Measurements from ENCODE around the gene WFDC1. TPM values are rescaled to one million over a fixed set of nuclear protein-coding genes. Genes with fewer than 3 reads are reported as not detected.

WFDC1 gene, protein sequence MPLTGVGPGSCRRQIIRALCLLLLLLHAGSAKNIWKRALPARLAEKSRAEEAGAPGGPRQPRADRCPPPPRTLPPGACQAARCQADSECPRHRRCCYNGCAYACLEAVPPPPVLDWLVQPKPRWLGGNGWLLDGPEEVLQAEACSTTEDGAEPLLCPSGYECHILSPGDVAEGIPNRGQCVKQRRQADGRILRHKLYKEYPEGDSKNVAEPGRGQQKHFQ
- 2.0 TPM for polyA plus RNA-seq (2013, experiment 1 of 2)
- polyA plus RNA-seq (2013, experiment 2 of 2), result 1.8 TPM

GRCh38 chr16:84294531-84295142 is at the start of gene WFDC1:
Gene WFDC1 (plus strand): TSS chr16:84294878. CDS start chr16:84294972, 94 bp downstream.
- H3K36me3 ChIP-seq (ENCODE audit: control insufficient read depth, insufficient read depth, low read length), result no peaks in the 10 kb centered on the region
- H3K27ac ChIP-seq (ENCODE audit: low read depth, low read length, severe bottlenecking), result no peak within 1 kb of the TSS
- peaks cover 6% of the 10 kb centered on the region for H3K4me1 ChIP-seq (ENCODE audit: control insufficient read depth, insufficient read depth, low read length, poor library complexity, severe bottlenecking)
- WGBS, 2 experiments (ENCODE audit: insufficient coverage in 2 of 2), result 48 to 52% methylated on average over 22 to 26 of the region's 29 CpGs
- no peaks in the 10 kb centered on the region for H3K9me3 ChIP-seq (ENCODE audit: control insufficient read depth, low read length)
- no peak within 1 kb of the TSS for H3K4me3 ChIP-seq (ENCODE audit: extremely low read depth, insufficient read depth, low read length, poor library complexity, severe bottlenecking)

DNA sequence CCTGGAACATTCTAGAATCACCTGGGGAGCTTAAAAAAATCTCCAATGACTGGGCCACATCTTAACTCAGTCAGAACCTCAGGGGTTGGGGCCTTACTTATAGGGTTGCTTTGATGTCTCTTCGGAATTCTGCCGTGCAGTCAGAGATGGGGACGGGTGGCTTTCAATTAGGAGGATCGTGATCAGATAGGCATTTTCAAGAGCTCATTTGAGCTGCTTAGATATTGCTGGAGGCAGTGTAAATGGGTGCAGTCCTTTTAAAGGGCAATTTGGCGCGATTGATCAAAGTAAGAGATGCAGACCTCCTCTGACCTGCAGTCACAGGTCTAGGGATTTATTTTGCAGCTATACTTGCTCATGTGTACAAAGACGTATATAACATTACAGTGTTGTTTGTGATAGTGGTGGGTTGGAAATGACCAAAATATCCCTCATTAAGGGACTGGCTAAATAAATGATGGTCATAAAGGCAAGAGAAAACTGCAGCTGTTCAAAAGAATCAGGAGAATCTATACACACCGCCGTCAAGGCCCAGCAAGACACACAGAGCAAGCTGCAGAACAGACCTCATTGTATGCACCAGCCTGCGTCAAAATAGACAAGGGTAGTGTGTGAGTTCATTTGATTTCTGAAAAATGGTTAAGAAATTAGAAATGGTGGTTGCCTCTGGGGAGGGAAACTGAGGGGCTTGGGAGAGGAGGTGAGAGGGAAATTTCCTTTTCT is 48.6 kb upstream of the WFDC1 start:
- WGBS, 2 experiments (ENCODE audit: insufficient coverage in 2 of 2), result 90 to 95% methylated on average over 9 of the region's 10 CpGs
- H3K27ac ChIP-seq (ENCODE audit: low read depth, low read length, severe bottlenecking), result no peak overlapping the region

GRCh38 chr16:84246679-84247077 is 48.0 kb upstream of the WFDC1 start:
- H3K4me1 ChIP-seq (ENCODE audit: control insufficient read depth, insufficient read depth, low read length, poor library complexity, severe bottlenecking), result no peaks in the 10 kb centered on the region
- H3K27ac ChIP-seq (ENCODE audit: low read depth, low read length, severe bottlenecking), result no peak overlapping the region
- no peaks in the 10 kb centered on the region for H3K36me3 ChIP-seq (ENCODE audit: control insufficient read depth, insufficient read depth, low read length)
- 96 to 100% methylated on average over 1 to 4 of the region's 5 CpGs for WGBS, 2 experiments (ENCODE audit: insufficient coverage in 2 of 2)
- no peaks in the 10 kb centered on the region for H3K9me3 ChIP-seq (ENCODE audit: control insufficient read depth, low read length)
- no peak overlapping the region for H3K4me3 ChIP-seq (ENCODE audit: extremely low read depth, insufficient read depth, low read length, poor library complexity, severe bottlenecking)

More for the DNA sequence above, 48.6 kb upstream of the WFDC1 start:
- Histone ChIP-seq H3K9me3 (ENCODE audit: control insufficient read depth, low read length) (no peaks in the 10 kb centered on the region), H3K36me3 (ENCODE audit: control insufficient read depth, insufficient read depth, low read length) (no peaks in the 10 kb centered on the region), H3K4me1 (ENCODE audit: control insufficient read depth, insufficient read depth, low read length, poor library complexity, severe bottlenecking) (no peaks in the 10 kb centered on the region), H3K4me3 (ENCODE audit: extremely low read depth, insufficient read depth, low read length, poor library complexity, severe bottlenecking) (no peak overlapping the region)

- H3K36me3 ChIP-seq (ENCODE audit: control insufficient read depth, insufficient read depth, low read length), result no peaks in the 10 kb centered on the region
- 90% methylated on average over 3 of the region's 6 CpGs; no CpG with 5 or more reads in 1 of the 2 experiments for WGBS, 2 experiments (ENCODE audit: insufficient coverage in 2 of 2)
- H3K4me3 ChIP-seq (ENCODE audit: extremely low read depth, insufficient read depth, low read length, poor library complexity, severe bottlenecking), result no peak overlapping the region
- H3K4me1 ChIP-seq (ENCODE audit: control insufficient read depth, insufficient read depth, low read length, poor library complexity, severe bottlenecking), result no peaks in the 10 kb centered on the region
- H3K27ac ChIP-seq (ENCODE audit: low read depth, low read length, severe bottlenecking), result no peak overlapping the region
- no peaks in the 10 kb centered on the region for H3K9me3 ChIP-seq (ENCODE audit: control insufficient read depth, low read length)
These were observed 47.3 kb upstream of the WFDC1 start for GRCh38 chr16:84247331-84247730.

GRCh38 chr16:84247844-84248243 is 46.8 kb upstream of the WFDC1 start:
- Histone ChIP-seq H3K4me3 (ENCODE audit: extremely low read depth, insufficient read depth, low read length, poor library complexity, severe bottlenecking) (no peak overlapping the region), H3K9me3 (ENCODE audit: control insufficient read depth, low read length) (no peaks in the 10 kb centered on the region)
- 91 to 92% methylated on average over 5 of the region's 5 CpGs for WGBS, 2 experiments (ENCODE audit: insufficient coverage in 2 of 2)

GRCh38 chr16:84252184-84252583 is 42.5 kb upstream of the WFDC1 start:
- Histone ChIP-seq H3K9me3 (ENCODE audit: control insufficient read depth, low read length) (no peaks in the 10 kb centered on the region), H3K4me1 (ENCODE audit: control insufficient read depth, insufficient read depth, low read length, poor library complexity, severe bottlenecking) (no peaks in the 10 kb centered on the region), H3K36me3 (ENCODE audit: control insufficient read depth, insufficient read depth, low read length) (no peaks in the 10 kb centered on the region), H3K4me3 (ENCODE audit: extremely low read depth, insufficient read depth, low read length, poor library complexity, severe bottlenecking) (no peak overlapping the region), H3K27ac (ENCODE audit: low read depth, low read length, severe bottlenecking) (no peak overlapping the region)
- WGBS, 2 experiments (ENCODE audit: insufficient coverage in 2 of 2), result 46 to 67% methylated on average over 4 to 7 of the region's 7 CpGs

More at GRCh38 chr16:84247844-84248243, 46.8 kb upstream of the WFDC1 start:
- no peaks in the 10 kb centered on the region for H3K36me3 ChIP-seq (ENCODE audit: control insufficient read depth, insufficient read depth, low read length)
- H3K27ac ChIP-seq (ENCODE audit: low read depth, low read length, severe bottlenecking), result no peak overlapping the region
- H3K4me1 ChIP-seq (ENCODE audit: control insufficient read depth, insufficient read depth, low read length, poor library complexity, severe bottlenecking), result no peaks in the 10 kb centered on the region

- Histone ChIP-seq H3K9me3 (ENCODE audit: control insufficient read depth, low read length) (no peaks in the 10 kb centered on the region), H3K36me3 (ENCODE audit: control insufficient read depth, insufficient read depth, low read length) (no peaks in the 10 kb centered on the region), H3K27ac (ENCODE audit: low read depth, low read length, severe bottlenecking) (no peak overlapping the region), H3K4me3 (ENCODE audit: extremely low read depth, insufficient read depth, low read length, poor library complexity, severe bottlenecking) (no peak overlapping the region), H3K4me1 (ENCODE audit: control insufficient read depth, insufficient read depth, low read length, poor library complexity, severe bottlenecking) (no peaks in the 10 kb centered on the region)
- WGBS, 2 experiments (ENCODE audit: insufficient coverage in 2 of 2), result 50 to 100% methylated on average over 1 to 2 of the region's 4 CpGs
These were observed 41.5 kb upstream of the WFDC1 start for GRCh38 chr16:84253173-84253572.

DNA sequence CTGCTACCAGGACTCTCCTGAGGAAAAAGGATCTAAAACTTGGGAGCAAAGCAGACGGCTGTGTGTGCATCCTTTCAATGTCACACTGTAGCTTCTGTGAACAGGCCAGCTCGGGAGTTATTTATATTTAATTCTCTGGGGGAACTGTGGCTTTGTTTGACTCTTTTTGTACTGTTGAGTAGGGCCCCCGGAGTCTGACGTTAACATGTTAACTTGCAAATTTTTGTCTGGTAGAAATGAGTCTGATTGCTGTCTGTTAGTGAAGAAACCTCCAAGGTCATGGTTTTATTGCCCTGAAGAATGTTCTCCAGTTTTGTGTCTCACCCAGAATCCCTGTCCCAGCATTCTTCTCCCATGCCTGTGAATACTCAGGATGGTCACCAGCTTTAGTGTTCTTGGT is 40.6 kb upstream of the WFDC1 start:
- no peak overlapping the region for H3K27ac ChIP-seq (ENCODE audit: low read depth, low read length, severe bottlenecking)

DNA sequence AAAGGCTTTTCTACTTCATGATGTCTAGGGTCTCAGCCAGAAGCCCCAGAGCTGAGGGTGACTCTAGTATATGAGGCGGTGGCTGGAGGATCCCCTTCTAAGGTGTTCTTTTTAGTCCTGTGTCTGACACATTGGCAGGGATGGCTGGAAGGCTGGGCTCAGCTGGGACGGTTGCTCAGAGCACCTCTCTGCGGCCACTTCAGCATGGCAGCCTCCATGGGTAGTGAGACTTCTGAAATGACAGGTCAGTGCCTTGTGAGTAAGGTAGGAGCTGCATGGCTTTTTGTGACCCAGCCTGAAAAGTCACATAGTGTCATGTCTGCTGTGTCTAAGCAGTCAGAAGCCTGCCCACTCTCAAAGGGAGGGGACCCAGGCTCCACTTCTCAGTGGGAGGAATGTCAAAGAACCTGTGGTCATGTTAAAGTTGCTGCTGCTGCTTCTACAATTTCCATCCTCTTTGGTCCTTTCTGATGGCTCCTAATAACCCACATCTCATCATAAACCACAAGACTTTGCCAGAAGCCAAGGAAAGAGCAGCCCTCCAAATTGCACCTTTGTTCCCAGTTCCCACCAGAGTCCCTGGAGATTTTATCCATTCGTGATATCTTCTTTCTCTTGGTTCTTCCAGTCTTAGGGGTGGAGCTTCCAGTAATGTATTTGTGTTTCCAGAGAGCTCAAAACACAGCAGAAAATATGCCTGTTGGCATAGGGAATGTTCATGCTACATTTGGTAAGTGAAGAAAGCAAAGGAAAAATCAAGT is 39.4 kb upstream of the WFDC1 start:
- no peaks in the 10 kb centered on the region for H3K4me1 ChIP-seq (ENCODE audit: control insufficient read depth, insufficient read depth, low read length, poor library complexity, severe bottlenecking)
- WGBS, 2 experiments (ENCODE audit: insufficient coverage in 2 of 2), result 96 to 97% methylated on average over 3 of the region's 4 CpGs

More for the DNA sequence above, 40.6 kb upstream of the WFDC1 start:
- Histone ChIP-seq H3K36me3 (ENCODE audit: control insufficient read depth, insufficient read depth, low read length) (no peaks in the 10 kb centered on the region), H3K4me3 (ENCODE audit: extremely low read depth, insufficient read depth, low read length, poor library complexity, severe bottlenecking) (no peak overlapping the region), H3K9me3 (ENCODE audit: control insufficient read depth, low read length) (no peaks in the 10 kb centered on the region), H3K4me1 (ENCODE audit: control insufficient read depth, insufficient read depth, low read length, poor library complexity, severe bottlenecking) (no peaks in the 10 kb centered on the region)
- WGBS, 2 experiments (ENCODE audit: insufficient coverage in 2 of 2), result 78 to 81% methylated on average over 4 of the region's 4 CpGs

DNA sequence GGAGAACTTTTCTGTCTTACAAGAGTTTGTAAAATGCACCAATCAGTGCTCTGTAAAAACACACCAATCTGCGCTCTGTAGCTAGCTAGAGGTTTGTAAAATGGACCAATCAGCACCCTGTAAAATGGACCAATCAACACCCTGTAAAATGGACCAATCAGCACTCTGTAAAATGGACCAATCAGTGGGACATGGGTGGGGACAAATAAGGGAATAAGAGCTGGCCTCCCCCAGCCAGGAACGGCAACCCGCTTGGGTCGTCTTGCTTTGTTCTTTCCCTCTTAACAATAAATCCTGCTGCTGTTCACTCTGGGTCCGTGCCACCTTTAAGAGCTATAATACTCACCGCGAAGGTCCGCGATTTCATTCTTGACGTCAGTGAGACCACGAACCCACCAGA is 36.4 kb upstream of the WFDC1 start:
- no peaks in the 10 kb centered on the region for H3K9me3 ChIP-seq (ENCODE audit: control insufficient read depth, low read length)
- no peak overlapping the region for H3K27ac ChIP-seq (ENCODE audit: low read depth, low read length, severe bottlenecking)
- no peaks in the 10 kb centered on the region for H3K36me3 ChIP-seq (ENCODE audit: control insufficient read depth, insufficient read depth, low read length)
- H3K4me1 ChIP-seq (ENCODE audit: control insufficient read depth, insufficient read depth, low read length, poor library complexity, severe bottlenecking), result no peaks in the 10 kb centered on the region
- no peak overlapping the region for H3K4me3 ChIP-seq (ENCODE audit: extremely low read depth, insufficient read depth, low read length, poor library complexity, severe bottlenecking)
- WGBS, 2 experiments (ENCODE audit: insufficient coverage in 2 of 2), result 96% methylated on average over 8 of the region's 11 CpGs; no CpG with 5 or more reads in 1 of the 2 experiments

More for the DNA sequence above, 39.4 kb upstream of the WFDC1 start:
- H3K36me3 ChIP-seq (ENCODE audit: control insufficient read depth, insufficient read depth, low read length), result no peaks in the 10 kb centered on the region
- H3K9me3 ChIP-seq (ENCODE audit: control insufficient read depth, low read length), result no peaks in the 10 kb centered on the region
- H3K27ac ChIP-seq (ENCODE audit: low read depth, low read length, severe bottlenecking), result no peak overlapping the region
- H3K4me3 ChIP-seq (ENCODE audit: extremely low read depth, insufficient read depth, low read length, poor library complexity, severe bottlenecking), result no peak overlapping the region
